ENCODE measurements around the gene SAP25.

DNA sequence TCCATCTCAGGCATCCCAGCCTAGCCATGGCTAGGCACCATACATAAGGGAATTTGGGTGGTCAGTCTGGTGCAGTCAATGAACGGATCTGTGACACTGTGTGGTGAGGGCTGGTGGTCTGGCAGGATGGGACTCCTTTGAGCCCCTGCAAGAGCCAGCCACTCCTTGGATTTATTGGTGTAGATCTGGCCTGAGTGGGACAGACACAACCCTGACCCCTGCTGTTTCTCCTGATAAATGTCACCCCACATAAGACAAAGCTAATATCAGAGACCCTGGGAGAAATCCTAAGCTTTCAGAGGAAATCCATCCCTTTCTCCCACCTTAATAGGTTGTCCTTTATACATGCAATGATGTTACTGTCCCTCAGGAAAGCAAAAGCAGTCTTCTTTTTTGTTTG is 14.7 kb upstream of the SAP25 start:
- TF ChIP-seq, protein P1, sequence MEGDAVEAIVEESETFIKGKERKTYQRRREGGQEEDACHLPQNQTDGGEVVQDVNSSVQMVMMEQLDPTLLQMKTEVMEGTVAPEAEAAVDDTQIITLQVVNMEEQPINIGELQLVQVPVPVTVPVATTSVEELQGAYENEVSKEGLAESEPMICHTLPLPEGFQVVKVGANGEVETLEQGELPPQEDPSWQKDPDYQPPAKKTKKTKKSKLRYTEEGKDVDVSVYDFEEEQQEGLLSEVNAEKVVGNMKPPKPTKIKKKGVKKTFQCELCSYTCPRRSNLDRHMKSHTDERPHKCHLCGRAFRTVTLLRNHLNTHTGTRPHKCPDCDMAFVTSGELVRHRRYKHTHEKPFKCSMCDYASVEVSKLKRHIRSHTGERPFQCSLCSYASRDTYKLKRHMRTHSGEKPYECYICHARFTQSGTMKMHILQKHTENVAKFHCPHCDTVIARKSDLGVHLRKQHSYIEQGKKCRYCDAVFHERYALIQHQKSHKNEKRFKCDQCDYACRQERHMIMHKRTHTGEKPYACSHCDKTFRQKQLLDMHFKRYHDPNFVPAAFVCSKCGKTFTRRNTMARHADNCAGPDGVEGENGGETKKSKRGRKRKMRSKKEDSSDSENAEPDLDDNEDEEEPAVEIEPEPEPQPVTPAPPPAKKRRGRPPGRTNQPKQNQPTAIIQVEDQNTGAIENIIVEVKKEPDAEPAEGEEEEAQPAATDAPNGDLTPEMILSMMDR (IDR thresholded peaks at IDR 0.05; ENCODE audit: poor library complexity) = peak; percentile 28
- TF ChIP-seq EZH2 (IDR thresholded peaks at IDR 0.05; ENCODE audit: borderline replicate concordance) (no peak), EZH2phosphoT487 (IDR thresholded peaks at IDR 0.05; ENCODE audit: low read depth, severe bottlenecking, unreplicated experiment) (no peak)
